ENCODE data around the gene KRTAP20-2.

The KRTAP20-2 gene

DNA sequence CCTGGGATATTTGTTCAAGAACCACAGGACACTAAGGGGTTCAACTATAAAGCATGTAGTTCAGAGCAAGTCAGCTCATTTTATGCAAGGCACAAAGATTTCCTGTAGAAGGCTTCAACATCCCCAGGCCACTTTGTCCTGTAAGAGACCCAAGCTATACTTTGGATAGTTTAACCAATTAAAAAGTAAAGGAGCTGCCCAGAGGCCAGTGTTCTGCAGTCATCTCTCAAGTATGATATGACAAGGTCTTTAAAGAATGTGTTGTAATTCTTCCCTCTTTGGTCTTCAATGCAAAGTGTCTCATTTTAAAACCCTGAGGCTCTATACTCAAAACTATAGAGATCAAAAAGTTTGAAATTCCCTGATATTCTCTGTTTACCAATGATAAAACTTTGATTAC is 41.7 kb downstream of the KRTAP20-2 start:
- DNase-seq, result no peak

DNA sequence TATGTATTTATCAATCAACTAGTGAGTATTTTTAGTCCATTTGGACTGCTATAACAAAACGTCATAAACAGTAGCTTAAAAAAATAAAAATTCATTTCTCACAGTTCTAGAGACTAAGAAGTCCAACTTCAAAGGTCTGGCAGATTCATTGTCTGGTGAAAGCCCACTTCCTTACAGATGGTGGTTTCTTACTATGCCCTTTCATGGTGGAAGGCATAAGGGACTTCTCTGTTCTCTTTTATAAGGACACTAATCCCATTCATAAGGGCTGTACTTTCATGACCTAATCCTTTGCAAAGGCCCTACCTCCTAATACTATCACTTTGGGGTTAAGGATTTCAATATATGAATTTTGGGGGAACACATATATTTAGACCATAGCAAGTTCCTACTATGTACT is 45.6 kb downstream of the KRTAP20-2 start:
- DNase-seq, result no peak

GRCh38 chr21:30684506-30684905 is 49.5 kb downstream of the KRTAP20-2 start:
- DNase-seq, result no peak

Measured in inflammatory macrophage treated with lipopolysaccharide for 1 hour (primary cell).